Activated B cell treated with CpG ODN at 0.5 μM for 24 hours (primary cell): Measurements from ENCODE around the gene PAM16. TPM values are rescaled to one million over a fixed set of nuclear protein-coding genes. Genes with fewer than 3 reads are reported as not detected.

Experiments
- ATAC-seq: fragments of 200-7000 bp; cut with Tn5 transposase; one replicate; pipeline ENCODE4 v1.10.0; 2021; ENCODE audit warnings: low read depth, mild to moderate bottlenecking, moderate library complexity
- CTCF ChIA-PET: fragments of 350-600 bp; sonication (Branson Sonifier 250); formaldehyde crosslinking; loops from one replicate; lab custom pipeline; 2021; ENCODE audit warnings: antibody characterized with exemption; lab: Charles Lee
- POLR2A ChIA-PET: fragments of 350-600 bp; sonication (Branson Sonifier 250); formaldehyde crosslinking; loops from one replicate; lab custom pipeline; 2021; ENCODE audit warnings: antibody characterized with exemption; lab: Charles Lee
- DNase-seq: peaks from one replicate; pipeline ENCODE4 v3.0.0; 2022
- H3K27ac Mint-ChIP-seq: one replicate; pipeline ENCODE4 v1.8.0; 2020; ENCODE audit warnings: mixed read lengths
- H3K27me3 Mint-ChIP-seq: one replicate; pipeline ENCODE4 v1.8.0; 2021; ENCODE audit warnings: mixed read lengths
- H3K36me3 Mint-ChIP-seq: one replicate; pipeline ENCODE4 v1.8.0; 2021; ENCODE audit warnings: low read depth, mixed read lengths
- H3K4me1 Mint-ChIP-seq: one replicate; pipeline ENCODE4 v1.8.0; 2021; ENCODE audit warnings: mixed read lengths
- H3K4me3 Mint-ChIP-seq: one replicate; pipeline ENCODE4 v1.8.0; 2020; ENCODE audit warnings: mild to moderate bottlenecking, mixed read lengths
- H3K9me3 Mint-ChIP-seq: one replicate; pipeline ENCODE4 v1.8.0; 2020; ENCODE audit warnings: mixed read lengths
- CTCF ChIP-seq: fragments of 200-600 bp; IDR thresholded peaks from one replicate; pipeline ENCODE4 v1.8.0; 2022; ENCODE audit warnings: antibody characterized with exemption, mild to moderate bottlenecking
- intact Hi-C: fragments of 100-400 bp; cut with micrococcal nuclease; formaldehyde crosslinking; loops from one replicate; pipeline ENCODE4 v1.15.1; 2024
- total RNA-seq: library from RNA; stranded (reverse); gene quantifications from 2 replicates; pipeline ENCODE4 v1.2.3, GENCODE V29; 2022

Gene PAM16
- total RNA-seq, 1 donor from 2014 or later = 58.1 TPM

- no peak for TF ChIP-seq CTCF
- H3K9me3 Mint-ChIP-seq = no peaks in the 10 kb centered on the region
- H3K27me3 Mint-ChIP-seq = peaks cover 2% of the 10 kb centered on the region
- no peak overlapping the region for H3K27ac Mint-ChIP-seq
- no peaks in the 10 kb centered on the region for H3K36me3 Mint-ChIP-seq
- no peak for ATAC-seq
- H3K4me3 Mint-ChIP-seq = no peak overlapping the region
- POLR2A ChIA-PET = no interaction called here
- no peak for DNase-seq
- peaks cover 18% of the 10 kb centered on the region for H3K4me1 Mint-ChIP-seq
- CTCF ChIA-PET = interaction anchor here (1.1 to 1.4 kb wide), 2 partner anchors 9 to 67 kb away, joined by 3 to 4 read pairs; no protein-coding TSS in a partner anchor
- intact Hi-C loops = no loop called here
These were observed 29.6 kb downstream of the PAM16 start for GRCh38 chr16:4321286-4322120.

GRCh38 chr16:4320571-4321137 lies 30.5 kb downstream of the PAM16 start:
- CTCF ChIA-PET = interaction anchor here (1.4 kb wide), 1 partner anchor 10 kb away, joined by 4 read pairs; no protein-coding TSS in a partner anchor
- peaks cover 14% of the 10 kb centered on the region for H3K4me1 Mint-ChIP-seq
- H3K27me3 Mint-ChIP-seq = peaks cover 2% of the 10 kb centered on the region

GRCh38 chr16:4319454-4320421 lies 31.4 kb downstream of the PAM16 start:
- Mint-ChIP-seq H3K27ac (no peak overlapping the region), H3K27me3 (peaks cover 5% of the 10 kb centered on the region), H3K4me1 (peaks cover 12% of the 10 kb centered on the region), H3K9me3 (no peaks in the 10 kb centered on the region), H3K36me3 (no peaks in the 10 kb centered on the region), H3K4me3 (no peak overlapping the region)
- peak; percentile 49 for DNase-seq
- ATAC-seq = peak; percentile 73
- ChIA-PET CTCF (interaction anchor here (1.4 kb wide), 1 partner anchor 10 kb away, joined by 4 read pairs; no protein-coding TSS in a partner anchor), POLR2A (no interaction called here)
- intact Hi-C loops = loop anchor here (1.0 kb wide), 1 partner anchor 10 kb away; no protein-coding TSS in a partner anchor
- no peak for TF ChIP-seq CTCF

More at GRCh38 chr16:4320571-4321137, 30.5 kb downstream of the PAM16 start:
- POLR2A ChIA-PET = no interaction called here
- no peak for DNase-seq
- no peak for ATAC-seq
- H3K4me3 Mint-ChIP-seq = no peak overlapping the region
- no peak overlapping the region for H3K27ac Mint-ChIP-seq
- intact Hi-C loops = no loop called here
- TF ChIP-seq CTCF = no peak
- no peaks in the 10 kb centered on the region for H3K36me3 Mint-ChIP-seq
- H3K9me3 Mint-ChIP-seq = no peaks in the 10 kb centered on the region

GRCh38 chr16:4318967-4319366 lies 32.2 kb downstream of the PAM16 start:
- H3K36me3 Mint-ChIP-seq = no peaks in the 10 kb centered on the region
- no peak overlapping the region for H3K4me3 Mint-ChIP-seq
- ChIA-PET CTCF (no interaction called here), POLR2A (no interaction called here)
- H3K9me3 Mint-ChIP-seq = no peaks in the 10 kb centered on the region
- H3K27me3 Mint-ChIP-seq = peaks cover 13% of the 10 kb centered on the region
- H3K27ac Mint-ChIP-seq = no peak overlapping the region
- no peak for DNase-seq
- peaks cover 16% of the 10 kb centered on the region for H3K4me1 Mint-ChIP-seq
- TF ChIP-seq CTCF = no peak
- no peak for ATAC-seq
- intact Hi-C loops = loop anchor here (1.0 kb wide), 1 partner anchor 10 kb away; no protein-coding TSS in a partner anchor
